ENCODE data around the gene RNASEH2A.
"Not testable (repeated sequence)": the region's sequence is repeated elsewhere in the genome, so short reads cannot be mapped to it uniquely, and the experiment has no call there.

RNASEH2A gene

DNA sequence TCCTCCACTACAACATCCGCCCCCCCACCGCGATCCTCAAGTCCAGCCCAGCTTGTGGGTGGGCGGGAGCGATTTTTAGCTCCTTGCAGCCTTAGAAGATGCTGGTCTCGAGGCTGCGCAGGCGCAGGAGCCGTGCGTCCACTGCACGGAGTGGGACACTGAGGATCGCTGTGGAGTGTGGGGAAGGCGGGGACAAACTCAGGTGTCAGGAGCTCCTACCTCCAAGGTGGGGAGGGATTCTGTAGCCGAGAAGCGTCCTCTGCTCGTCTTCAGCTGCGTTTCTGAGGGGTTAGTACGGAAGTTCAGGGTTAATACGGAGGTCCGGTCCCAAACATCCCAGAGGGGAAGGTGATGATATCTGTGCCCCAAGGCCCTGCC lies 28.2 kb downstream of the RNASEH2A start, which contains the start of gene RTBDN:
Gene RTBDN (minus strand): TSS at position 14 of the 378 bp plus-strand sequence. CDS start 4,600 bp downstream, outside the sequence.
- DNase-seq: no peak

DNA sequence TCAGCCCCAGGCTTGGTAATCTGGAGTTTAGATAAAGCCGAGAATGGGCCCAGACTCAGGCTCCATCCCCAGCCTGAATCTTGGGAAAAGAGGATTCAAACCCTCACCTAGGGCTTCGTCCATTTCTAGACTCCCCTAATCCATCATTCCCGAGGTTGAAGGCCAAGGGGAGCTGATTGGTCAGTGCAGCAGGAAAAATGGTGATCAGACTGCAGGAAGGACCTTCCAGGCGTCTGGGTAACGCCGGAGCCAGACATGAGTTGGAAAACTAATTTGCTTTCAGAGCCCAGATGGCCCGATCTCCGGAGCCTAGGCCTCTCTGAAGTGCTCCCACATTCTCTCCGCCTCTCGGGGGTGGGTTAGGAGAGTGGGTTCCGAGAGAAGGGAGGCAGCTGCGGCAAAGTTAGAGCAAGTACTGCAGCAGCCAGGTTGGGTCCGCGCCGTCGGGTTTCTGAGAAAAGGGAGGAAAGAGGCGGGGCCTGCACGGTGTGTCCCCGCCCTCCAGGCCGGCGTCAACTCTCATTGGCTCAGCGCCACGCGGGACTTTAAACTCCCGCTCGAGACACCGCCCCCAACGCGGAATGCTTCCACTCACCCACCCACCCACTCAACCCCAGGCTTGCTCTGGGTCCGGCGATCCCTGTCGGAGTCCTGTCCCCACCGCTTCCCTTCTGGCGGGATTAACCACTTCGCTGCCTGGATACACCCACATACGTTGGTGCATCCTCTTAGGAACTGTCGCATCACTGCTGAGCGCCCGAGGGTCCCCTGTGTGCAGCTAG lies 28.8 kb downstream of the RNASEH2A start:
- DNase-seq: no peak

DNA sequence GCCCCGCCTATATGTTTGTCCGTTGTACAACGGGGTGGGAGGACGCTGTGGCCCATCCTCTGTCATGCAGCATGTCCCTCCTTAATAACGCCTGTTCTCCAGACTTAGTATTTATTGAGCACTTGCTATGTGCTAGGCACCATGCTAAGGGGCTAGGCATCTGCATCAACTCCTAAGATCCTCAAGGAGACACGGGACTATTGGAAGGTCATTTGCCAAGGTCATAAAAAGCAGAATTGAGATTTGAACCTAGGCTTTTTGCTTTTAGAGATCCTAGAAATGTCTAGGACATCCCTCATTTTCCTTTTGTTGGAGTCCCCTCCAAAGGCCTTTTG lies 30.1 kb downstream of the RNASEH2A start:
- no peak for DNase-seq

DNA sequence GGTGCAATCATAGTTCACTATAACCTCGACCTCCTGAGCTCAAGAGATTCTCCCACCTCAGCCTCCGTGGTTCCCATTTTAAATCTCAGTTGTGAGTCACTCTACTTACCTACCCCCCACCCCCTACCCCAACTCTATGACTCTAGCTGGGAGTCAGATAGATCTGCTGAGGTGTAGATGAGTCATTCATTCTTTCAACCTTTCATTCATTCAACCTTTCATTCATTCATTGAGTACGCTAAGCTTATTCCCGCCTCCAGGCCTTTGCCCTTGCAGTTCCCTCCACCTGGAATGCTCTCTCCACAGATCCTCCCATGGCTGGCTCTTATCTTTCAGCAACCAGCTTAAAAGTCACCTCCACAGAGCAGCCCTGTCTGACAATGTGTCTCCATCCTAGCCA lies 30.8 kb downstream of the RNASEH2A start:
- DNase-seq: no peak

DNA sequence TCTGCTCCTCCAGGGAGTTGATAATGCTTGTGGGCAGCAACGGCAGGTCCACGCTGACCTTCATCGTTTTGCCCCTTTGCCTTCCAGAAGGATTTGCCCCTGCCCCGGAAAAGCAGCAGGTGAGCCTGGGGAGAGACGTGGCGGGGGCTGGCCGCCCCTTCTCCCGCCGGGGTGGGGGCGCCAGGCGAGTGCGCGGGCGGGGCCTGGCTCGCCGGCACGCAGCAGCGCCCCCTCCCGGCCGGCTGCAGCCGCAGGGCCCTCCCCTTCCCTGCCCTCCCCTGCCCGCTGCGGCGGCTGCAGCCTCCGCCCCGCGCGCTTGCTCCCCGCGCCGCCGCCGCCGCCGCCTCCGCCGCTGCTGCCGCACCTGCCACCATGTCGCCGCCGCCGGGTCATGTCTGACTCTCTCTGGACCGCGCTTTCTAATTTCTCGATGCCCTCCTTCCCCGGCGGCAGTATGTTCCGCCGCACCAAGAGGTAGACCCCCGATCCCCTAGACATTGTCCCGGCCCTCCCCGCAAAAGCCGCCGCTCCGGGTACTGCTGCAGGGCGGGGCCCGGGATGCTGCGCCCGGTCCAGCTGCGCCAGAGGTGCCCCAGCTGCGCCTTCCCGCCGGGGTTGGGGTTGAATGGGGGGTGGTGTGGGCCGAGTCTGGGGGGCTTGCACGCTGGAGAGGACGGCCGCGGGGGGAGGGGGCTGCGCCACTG lies 31.9 kb downstream of the RNASEH2A start, which contains the start of gene MAST1:
Gene MAST1 (plus strand): TSS at position 334 of the 704 bp plus-strand sequence. CDS start 58 bp downstream, at position 392.
- DNase-seq: peak; percentile 61

DNA sequence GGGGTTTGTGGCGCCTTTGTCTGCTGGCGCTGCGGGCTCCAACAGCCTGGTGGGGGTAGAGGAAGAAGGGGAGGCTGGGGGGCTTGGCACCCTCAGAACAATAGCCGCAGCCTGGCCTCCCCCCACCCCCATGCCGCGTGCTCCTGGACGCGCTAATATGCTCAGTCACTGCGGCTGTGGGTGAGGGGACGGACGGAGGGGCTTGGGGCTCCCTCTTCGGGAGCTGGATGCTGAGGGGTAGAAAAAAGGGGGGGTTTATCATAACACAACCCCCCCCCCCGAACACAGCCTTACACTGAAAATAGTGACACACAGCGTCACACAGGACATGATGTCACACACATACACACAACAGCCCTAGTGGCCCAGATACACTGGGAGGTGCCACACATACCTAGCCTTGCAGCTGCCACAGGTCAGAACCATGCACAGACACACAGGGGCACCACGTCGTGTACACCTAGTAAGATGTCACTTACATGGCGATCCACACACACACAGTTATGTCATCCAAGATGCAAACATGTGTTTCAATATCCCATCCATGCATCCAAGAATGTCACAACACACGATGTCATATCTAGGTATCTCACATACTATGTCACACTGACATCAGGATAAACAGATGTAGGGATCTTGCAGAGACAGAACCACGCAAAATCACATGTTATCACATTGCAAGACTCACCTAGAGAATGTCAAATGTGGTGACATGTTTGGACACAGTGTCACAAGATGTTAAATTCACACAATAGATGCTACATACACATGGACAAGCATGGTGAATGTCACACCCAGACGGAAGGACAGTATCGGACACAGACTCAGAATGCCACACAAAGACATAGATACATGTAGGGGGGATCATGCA lies 32.7 kb downstream of the RNASEH2A start:
- no peak for DNase-seq

DNA sequence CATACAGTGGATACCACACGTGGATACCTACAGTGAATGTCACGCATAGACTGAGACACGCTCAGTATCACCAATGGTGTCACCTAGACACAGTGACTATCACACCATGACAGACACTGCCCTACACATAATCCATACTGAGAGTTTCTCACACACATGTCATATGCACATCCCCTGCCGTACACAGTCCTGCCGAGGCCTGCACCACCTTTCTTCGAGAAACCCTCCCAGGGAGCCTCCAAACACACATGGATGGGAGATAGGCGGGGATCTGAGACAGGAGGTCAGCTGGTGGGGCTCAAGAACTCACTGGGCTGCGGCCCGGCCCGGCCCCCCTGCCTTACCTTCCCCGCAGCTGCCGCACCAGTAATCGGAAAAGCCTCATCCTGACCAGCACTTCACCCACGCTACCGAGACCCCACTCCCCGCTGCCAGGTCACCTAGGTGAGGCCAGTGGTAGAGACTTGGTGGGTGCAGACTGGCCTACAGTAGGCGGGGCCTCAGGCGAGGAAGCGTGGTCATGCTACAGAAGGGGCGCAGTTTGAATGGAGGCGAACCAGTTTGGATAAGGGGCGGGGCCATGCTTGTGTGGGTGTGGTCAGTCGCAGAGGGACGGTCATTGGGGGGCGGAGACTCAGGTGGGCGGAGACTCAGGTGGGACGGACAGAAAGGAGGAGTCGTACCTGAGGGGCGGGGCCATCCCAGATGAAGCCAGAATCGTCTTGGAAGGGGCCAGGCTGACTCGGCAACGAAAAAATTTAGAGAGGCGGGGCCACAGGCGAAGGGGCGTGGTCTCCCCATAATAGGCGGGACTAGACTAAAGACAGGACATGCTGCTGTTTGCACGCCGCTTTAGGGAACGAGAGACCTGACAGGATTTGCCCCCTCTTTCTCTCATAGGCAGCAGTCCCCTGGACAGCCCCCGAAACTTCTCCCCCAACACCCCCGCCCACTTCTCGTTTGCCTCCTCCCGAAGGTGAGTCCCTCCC lies 34.0 kb downstream of the RNASEH2A start:
- DNase-seq: peak; percentile 55

DNA sequence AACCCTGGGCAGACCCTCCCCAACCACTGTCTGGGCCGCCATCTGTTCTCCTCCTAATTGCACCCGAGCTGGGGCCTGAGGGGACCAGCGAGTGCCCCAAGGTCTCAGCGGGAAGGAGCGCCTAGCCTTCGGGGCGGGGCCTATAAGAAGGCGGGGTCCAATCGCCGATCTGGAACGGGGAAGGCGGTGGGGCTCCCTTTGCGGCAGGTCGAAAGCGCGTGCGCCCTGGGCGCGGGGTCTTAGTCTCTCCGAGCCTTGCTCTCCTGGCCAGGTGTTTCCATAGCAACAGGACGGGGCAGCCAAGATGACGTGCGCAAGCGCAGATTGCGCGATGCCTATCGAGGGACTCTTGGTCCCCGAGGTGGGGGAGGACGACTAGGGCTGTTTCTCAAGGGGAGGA lies 34.7 kb downstream of the RNASEH2A start:
- DNase-seq: no peak

DNA sequence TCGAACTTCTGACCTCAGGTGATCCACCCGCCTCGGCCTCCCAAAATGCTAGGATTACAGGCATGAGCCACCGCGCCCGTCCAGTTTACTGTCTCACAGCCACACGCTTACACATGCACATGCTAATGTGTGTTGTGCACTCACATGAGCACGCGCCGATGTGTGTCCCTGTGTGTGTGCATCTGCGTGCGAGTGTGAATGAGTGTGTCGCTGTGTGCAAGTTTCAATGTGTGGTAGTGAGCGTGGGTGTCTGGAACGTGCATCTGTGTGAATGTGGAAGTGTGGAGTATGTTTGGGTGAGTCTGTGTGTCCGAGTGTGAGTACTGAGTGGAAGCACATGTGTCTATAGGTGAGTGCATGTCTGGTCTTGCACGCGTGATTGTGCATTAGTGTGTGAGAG lies 36.1 kb downstream of the RNASEH2A start:
- DNase-seq: no peak

DNA sequence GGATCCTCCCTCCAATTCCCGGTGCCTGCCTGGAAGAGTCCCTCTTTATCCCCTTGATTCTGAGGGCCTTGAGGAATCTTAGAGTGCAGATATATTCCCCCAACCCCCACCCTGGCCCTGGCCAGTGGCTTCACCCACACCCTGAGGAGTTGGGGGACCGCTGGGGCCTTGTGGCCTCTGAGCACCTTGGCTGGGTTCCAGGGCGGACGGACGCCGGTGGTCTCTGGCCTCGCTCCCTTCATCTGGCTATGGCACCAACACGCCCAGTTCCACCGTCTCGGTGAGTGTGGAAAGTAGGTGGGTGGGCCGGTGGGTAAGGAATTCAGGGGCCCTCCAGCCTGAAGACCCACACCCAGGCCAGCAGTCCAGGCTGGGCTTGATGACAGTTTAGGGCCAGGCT lies 36.9 kb downstream of the RNASEH2A start:
- DNase-seq: no peak

DNA sequence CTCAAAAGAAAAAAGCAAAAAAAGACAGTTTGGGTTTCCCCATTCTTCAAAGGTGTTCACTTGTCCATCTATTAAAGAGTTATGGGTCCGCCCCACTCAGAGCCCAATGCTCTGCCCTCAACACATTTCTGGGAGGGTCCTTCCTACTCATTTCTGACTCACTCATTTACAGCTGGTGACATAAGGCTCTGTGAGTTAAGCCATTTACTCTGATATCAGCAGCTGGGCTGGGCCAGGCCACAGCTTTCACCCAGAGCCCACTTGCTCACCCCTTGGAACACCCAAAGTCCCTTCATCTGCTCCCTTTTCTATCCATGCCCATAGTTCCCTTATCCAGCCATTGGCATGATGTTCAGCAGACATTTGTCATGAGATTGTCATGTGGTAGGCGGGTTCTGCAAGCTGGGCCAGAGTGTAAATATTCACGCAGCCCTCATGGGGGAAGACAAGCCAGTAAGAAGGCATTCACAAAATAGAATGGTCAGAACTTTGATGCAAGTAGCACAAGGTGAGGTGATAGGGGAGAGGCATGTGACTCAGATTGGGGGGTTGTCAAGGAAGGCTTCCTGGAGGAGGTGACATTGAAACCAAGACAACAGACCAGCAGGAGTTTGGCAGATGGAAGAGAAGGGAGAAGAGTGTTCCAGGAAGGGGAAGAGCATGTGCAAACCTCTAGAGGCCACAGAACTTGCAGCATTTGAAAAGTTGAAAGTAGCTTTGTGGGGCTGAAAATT lies 37.8 kb downstream of the RNASEH2A start:
- DNase-seq: no peak

DNA sequence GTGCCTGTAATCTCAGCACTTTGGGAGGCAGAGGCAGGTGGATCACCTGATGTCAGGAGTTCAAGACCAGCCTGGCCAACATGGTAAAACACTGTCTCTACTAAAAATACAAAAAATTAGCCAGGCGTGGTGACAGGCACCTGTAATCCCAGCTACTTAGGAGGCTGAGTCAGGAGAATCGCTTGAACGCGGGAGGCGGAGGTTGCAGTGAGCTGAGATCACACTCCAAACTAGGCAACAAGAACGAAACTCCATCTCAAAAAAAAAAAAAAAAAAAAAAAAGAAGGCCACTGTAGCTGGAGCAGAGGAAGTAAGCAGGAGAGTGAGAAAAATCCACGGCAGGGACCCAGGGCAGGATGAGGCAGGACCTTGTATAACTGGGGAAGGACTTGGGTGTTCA lies 40.2 kb downstream of the RNASEH2A start:
- not testable (repeated sequence) for DNase-seq

DNA sequence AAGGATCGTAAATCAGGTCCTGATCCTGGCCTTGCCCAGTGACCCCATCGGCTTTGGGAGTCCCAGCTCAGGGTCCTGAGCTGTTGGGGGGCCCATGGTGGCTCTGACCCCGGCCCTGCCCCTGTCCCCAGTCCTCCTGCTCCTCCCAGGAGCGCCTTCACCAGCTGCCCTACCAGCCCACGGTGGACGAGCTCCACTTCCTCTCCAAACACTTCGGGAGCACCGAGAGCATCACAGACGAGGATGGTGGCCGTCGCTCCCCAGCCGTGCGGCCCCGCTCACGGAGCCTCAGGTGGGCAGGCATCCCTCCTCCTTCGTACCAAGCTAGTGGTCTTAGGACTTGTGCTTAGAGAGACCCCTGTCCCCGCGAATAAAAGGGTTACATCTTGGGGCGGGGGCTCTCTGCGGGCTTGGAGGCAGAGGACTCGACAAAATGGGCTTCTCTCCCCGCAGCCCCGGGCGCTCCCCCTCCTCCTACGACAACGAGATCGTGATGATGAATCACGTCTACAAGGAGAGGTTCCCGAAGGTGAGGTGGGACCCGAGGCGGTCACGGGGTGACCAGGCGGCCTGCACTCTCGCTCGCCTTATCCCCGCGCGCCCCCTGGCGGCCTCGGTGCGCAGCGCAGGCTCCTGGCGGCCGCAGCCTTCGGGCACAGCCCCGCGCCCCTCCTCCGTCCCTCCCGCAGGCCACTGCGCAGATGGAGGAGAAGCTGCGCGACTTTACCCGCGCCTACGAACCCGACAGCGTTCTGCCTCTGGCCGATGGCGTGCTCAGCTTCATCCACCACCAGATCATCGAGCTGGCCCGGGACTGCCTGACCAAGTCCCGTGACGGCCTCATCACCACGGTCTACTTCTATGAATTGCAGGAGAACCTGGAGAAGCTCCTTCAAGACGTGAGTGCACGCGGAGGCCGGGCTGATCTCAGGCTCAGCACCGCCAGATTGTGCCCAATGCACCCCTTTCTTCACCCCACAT lies 41.1 kb downstream of the RNASEH2A start:
- DNase-seq: peak; percentile 85

DNA sequence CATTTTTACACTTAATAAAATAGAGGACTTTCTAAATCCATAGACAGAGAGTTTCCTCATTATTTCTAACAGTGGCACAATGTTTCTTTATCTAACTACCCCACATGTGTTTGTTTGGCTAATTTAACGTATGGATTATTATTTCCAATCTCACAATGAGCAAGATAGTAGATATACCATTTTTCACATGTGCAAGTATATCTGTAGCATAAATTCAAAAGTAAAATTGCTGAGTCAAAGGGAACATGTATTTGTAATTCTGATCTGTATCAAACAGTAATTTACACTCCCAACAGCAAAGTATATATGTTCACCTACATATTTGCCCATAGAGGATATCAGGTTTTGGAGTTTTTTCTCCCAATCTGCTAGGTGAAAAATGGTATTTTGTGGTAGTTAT lies 50.3 kb downstream of the RNASEH2A start:
- no peak for DNase-seq

DNA sequence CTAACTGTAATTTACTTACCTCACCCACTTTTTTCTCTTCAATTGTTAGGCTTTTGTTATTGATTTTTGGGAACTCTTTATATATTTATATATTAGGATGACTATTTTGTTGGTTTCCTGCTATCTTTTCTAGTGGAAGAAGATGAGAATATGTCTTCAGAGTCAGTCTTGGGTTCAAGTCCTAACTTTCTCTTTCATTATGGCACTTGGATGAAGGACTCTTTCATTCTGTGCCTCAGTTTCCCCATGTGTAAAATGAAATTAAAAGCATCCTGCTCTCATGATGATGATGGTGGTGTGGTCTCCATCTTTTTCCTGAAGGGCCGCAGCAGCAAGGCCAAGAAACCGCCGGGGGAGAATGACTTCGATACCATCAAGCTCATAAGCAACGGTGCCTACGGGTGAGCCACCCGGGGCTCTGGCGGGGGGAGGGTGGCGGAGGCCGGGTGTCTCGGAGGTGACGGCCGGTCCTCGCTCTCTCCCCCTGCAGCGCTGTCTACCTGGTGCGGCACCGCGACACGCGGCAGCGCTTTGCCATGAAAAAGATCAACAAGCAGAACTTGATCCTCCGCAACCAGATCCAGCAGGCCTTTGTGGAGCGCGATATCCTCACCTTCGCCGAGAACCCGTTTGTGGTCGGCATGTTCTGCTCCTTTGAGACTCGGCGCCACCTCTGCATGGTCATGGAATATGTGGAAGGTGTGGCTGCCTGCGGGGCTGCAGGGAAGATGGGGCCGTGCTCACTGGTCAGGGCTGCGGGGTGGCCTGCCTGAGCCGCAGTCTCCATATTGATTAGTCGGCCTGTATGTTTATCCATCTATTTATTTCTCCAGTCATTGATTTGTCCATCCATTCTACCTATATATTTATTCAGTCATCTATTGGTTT lies 51.9 kb downstream of the RNASEH2A start:
- DNase-seq: no peak

DNA sequence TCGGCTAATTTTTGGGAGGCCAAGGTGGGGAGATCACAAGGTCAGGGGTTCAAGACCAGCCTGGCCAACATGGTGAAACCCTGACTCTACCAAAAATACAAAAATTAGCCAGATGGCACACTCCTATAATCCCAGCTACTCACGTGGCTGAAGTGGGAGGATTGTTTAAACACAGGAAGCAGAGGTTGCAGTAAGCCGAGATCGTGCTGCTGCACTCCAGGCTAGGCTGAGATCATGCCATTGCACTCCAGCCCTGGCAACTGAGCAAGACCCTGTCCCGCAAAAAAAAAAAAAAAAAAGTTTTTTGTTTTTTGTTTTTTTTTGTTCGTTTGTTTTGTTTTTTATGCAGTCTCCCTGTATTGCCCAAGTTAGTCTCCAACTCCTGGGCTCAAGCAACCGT lies 53.2 kb downstream of the RNASEH2A start:
- DNase-seq: no peak
